ENCODE data around the gene AASS. TPM values are rescaled to one million over a fixed set of nuclear protein-coding genes. Genes with fewer than 3 reads are reported as not detected.

Gene AASS
- total RNA-seq = 25.1 and 29.5 TPM in 2 replicates

GRCh38 chr7:122143751-122144711 lies at the start of gene AASS:
Gene AASS (minus strand): TSS chr7:122144249. CDS start chr7:122133726, 10,523 bp downstream.

Other genes with a start within 250 kb of the AASS start
- not detected in 2 replicates for gene FEZF1, start 160.5 kb upstream of the AASS start, total RNA-seq

All from dermis lymphatic vessel endothelial cell (primary cell).